ENCODE measurements around the gene TNK2.

DNA sequence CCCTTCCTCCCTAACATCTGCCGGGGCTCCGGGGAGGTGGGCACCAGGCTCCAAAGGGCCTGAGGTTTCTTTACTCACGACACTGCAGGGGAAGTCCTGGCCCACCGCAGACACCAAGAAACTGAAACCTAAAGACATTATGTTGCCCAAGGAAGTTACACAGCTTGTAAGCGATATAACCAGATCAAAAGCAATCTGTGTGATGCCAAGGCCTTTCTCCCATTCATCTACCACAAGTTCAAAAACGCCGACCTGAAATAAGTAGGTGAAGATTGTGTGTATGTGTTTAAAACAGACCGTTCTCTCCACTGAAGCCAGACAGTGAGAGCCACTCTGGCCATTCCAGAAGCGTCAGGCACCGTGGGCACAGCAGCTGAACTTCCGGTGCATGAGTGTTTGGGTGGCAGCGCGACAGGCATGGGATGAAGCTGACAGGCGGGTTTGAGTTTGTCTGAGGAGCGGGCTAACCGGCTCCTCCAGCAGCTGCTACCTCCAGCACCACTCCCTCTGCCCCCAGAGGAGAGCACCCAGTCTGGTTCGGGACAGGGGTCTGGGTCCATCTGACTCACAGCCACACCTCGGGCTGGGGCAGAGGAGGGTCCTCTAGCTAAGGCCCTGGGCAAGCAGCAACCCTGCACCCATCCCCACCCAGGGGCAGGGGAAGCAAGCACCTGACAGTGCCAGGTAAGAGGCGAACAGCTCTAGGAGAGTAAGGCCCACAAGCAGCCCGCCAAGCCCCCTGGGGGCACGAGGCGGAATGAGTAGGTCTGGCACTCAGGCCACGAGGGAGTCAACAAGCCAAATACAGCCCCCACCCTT is 1.3 kb downstream of the TNK2 start:
- TF ChIP-seq, protein P1, sequence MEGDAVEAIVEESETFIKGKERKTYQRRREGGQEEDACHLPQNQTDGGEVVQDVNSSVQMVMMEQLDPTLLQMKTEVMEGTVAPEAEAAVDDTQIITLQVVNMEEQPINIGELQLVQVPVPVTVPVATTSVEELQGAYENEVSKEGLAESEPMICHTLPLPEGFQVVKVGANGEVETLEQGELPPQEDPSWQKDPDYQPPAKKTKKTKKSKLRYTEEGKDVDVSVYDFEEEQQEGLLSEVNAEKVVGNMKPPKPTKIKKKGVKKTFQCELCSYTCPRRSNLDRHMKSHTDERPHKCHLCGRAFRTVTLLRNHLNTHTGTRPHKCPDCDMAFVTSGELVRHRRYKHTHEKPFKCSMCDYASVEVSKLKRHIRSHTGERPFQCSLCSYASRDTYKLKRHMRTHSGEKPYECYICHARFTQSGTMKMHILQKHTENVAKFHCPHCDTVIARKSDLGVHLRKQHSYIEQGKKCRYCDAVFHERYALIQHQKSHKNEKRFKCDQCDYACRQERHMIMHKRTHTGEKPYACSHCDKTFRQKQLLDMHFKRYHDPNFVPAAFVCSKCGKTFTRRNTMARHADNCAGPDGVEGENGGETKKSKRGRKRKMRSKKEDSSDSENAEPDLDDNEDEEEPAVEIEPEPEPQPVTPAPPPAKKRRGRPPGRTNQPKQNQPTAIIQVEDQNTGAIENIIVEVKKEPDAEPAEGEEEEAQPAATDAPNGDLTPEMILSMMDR (IDR thresholded peaks at IDR 0.05; ENCODE audit: extremely low read depth in 1 of 2, insufficient read depth in 1 of 2, low read depth in 1 of 2, low read length in 2 of 2), result no peak
- no peak for TF ChIP-seq POLR2A (IDR thresholded peaks at IDR 0.05; ENCODE audit: low read depth, low read length)
- TF ChIP-seq JUN (IDR thresholded peaks at IDR 0.05; ENCODE audit: borderline replicate concordance, insufficient read depth, insufficient read length, low read depth), result no peak
- TF ChIP-seq, protein P2, sequence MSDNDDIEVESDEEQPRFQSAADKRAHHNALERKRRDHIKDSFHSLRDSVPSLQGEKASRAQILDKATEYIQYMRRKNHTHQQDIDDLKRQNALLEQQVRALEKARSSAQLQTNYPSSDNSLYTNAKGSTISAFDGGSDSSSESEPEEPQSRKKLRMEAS (IDR thresholded peaks at IDR 0.05; ENCODE audit: insufficient read depth, insufficient read length), result no peak
- TF ChIP-seq EZH2 (IDR thresholded peaks at IDR 0.05; ENCODE audit: borderline replicate concordance, low read depth, low read length, severe bottlenecking), result no peak
- no peak for TF ChIP-seq POLR2AphosphoS5 (IDR thresholded peaks at IDR 0.05; ENCODE audit: insufficient read depth, low read depth, low read length)
- TF ChIP-seq FOS (IDR thresholded peaks at IDR 0.05; ENCODE audit: borderline replicate concordance, insufficient read depth, low read length), result no peak

Data from endothelial cell of umbilical vein (primary cell).